IMR-90 (cell line): ENCODE measurements around the gene KRT80. TPM values are rescaled to one million over a fixed set of nuclear protein-coding genes. Genes with fewer than 3 reads are reported as not detected.

Experiments
- ATAC-seq: fragments of 200-7000 bp; cut with Tn5 transposase; 2 replicates; pipeline ENCODE4 v1.9.1; 2020; ENCODE audit warnings: low read depth, mild to moderate bottlenecking, moderate library complexity
- Bru-seq: library from RNA; stranded (reverse); fragments of 400-500 nt; gene quantifications from one replicate; lab custom pipeline; 2021; lab: Mats Ljungman, UMichigan
- BruChase-seq, 2 experiments: library from RNA; stranded (reverse); fragments of 400-500 nt; gene quantifications; one replicate each; lab custom pipeline; 2021; lab: Mats Ljungman, UMichigan
- BruUV-seq: library from RNA; stranded (reverse); fragments of 400-500 nt; replicated peaks from 2 replicates; lab custom pipeline; 2021; lab: Mats Ljungman, UMichigan
- CTCF ChIA-PET: fragments of 300-600 bp; formaldehyde crosslinking; extraction: SDS; loops from one replicate; lab custom pipeline; 2021; ENCODE audit warnings: antibody characterized with exemption; lab: Yijun Ruan, JAX
- POLR2A ChIA-PET: fragments of 300-600 bp; sonication (Branson Sonifier 250); formaldehyde crosslinking; loops from one replicate; lab custom pipeline; 2022; ENCODE audit warnings: antibody characterized with exemption; ENCODE audit not compliant: unreplicated experiment; lab: Charles Lee
- DNase-seq: peaks from one replicate; pipeline ENCODE4 v3.0.0; 2013
- H2AFZ ChIP-seq: replicated peaks from 2 replicates; pipeline ENCODE3; 2013; ENCODE audit warnings: low read length, mild to moderate bottlenecking; ENCODE audit not compliant: poor library complexity
- H2AK5ac ChIP-seq: 2 replicates; pipeline ENCODE4 v1.6.1; 2013; ENCODE audit warnings: low read depth, low read length, inconsistent platforms
- H2AK9ac ChIP-seq: replicated peaks from 2 replicates; pipeline ENCODE3; 2013; ENCODE audit warnings: mild to moderate bottlenecking, low read depth, low read length, moderate library complexity; ENCODE audit not compliant: poor library complexity
- H2BK120ac ChIP-seq: 2 replicates; pipeline ENCODE4 v1.6.1; 2013; ENCODE audit warnings: low read depth, low read length, inconsistent platforms
- H2BK15ac ChIP-seq: 3 replicates; pipeline ENCODE4 v1.6.1; 2013; ENCODE audit warnings: low read depth, low read length, inconsistent platforms
- H2BK20ac ChIP-seq: 2 replicates; pipeline ENCODE4 v1.6.1; 2013; ENCODE audit warnings: low read depth, mild to moderate bottlenecking, inconsistent platforms, low read length, moderate library complexity
- H2BK5ac ChIP-seq: 2 replicates; pipeline ENCODE4 v1.6.1; 2013; ENCODE audit warnings: mild to moderate bottlenecking, low read depth, low read length, inconsistent platforms; ENCODE audit not compliant: poor library complexity, severe bottlenecking
- H3K14ac ChIP-seq: replicated peaks from 2 replicates; pipeline ENCODE4 v1.6.1; 2013; ENCODE audit warnings: low read depth, low read length, inconsistent platforms
- H3K18ac ChIP-seq: 2 replicates; pipeline ENCODE4 v1.6.1; 2013; ENCODE audit warnings: low read depth, low read length, control low read depth
- H3K23ac ChIP-seq: 2 replicates; pipeline ENCODE4 v1.6.1; 2013; ENCODE audit warnings: low read depth, low read length, inconsistent platforms
- H3K27ac ChIP-seq: 2 replicates; pipeline ENCODE4 v1.5.1; 2013; ENCODE audit warnings: mild to moderate bottlenecking, control low read depth, low read length; ENCODE audit not compliant: insufficient read depth
- H3K27me3 ChIP-seq: 2 replicates; pipeline ENCODE4 v1.6.1; 2013; ENCODE audit warnings: low read length; ENCODE audit not compliant: control insufficient read depth, insufficient read depth
- H3K36me3 ChIP-seq: 2 replicates; pipeline ENCODE4 v1.6.1; 2013; ENCODE audit warnings: low read length, mixed read lengths; ENCODE audit not compliant: control insufficient read depth, insufficient read depth
- H3K4ac ChIP-seq: 2 replicates; pipeline ENCODE4 v1.6.1; 2013; ENCODE audit warnings: low read depth, low read length, inconsistent platforms
- H3K4me1 ChIP-seq: 2 replicates; pipeline ENCODE4 v1.6.1; 2013; ENCODE audit warnings: low read length, mixed read lengths; ENCODE audit not compliant: control insufficient read depth, insufficient read depth
- H3K4me2 ChIP-seq: 2 replicates; pipeline ENCODE4 v1.6.1; 2013; ENCODE audit warnings: low read depth, mild to moderate bottlenecking, control low read depth, low read length, moderate library complexity
- H3K4me3 ChIP-seq: 2 replicates; pipeline ENCODE4 v1.5.1; 2013; ENCODE audit warnings: low read depth, mild to moderate bottlenecking, control low read depth, low read length, moderate library complexity; ENCODE audit not compliant: insufficient read depth
- H3K56ac ChIP-seq: 2 replicates; pipeline ENCODE4 v1.6.1; 2013; ENCODE audit warnings: low read length, inconsistent platforms; ENCODE audit not compliant: insufficient read depth; ENCODE audit errors: extremely low read depth
- H3K79me1 ChIP-seq, 2 experiments: 2 replicates each; pipeline ENCODE4 v1.6.1; 2013; ENCODE audit warnings: low read length in 2 of 2, inconsistent platforms in 1 of 2, low read depth in 1 of 2
- H3K9ac ChIP-seq: 2 replicates; pipeline ENCODE4 v1.6.1; 2013; ENCODE audit warnings: low read depth, low read length, control low read depth
- H3K9me1 ChIP-seq: 2 replicates; pipeline ENCODE4 v1.6.1; 2013; ENCODE audit warnings: low read length, inconsistent platforms; ENCODE audit not compliant: insufficient read depth
- H3K9me3 ChIP-seq: 2 replicates; pipeline ENCODE4 v1.6.1; 2013; ENCODE audit warnings: low read length; ENCODE audit not compliant: control insufficient read depth, insufficient read depth
- H4K20me1 ChIP-seq: 2 replicates; pipeline ENCODE4 v1.6.1; 2013; ENCODE audit warnings: low read length, inconsistent platforms; ENCODE audit not compliant: insufficient read depth
- H4K5ac ChIP-seq: 2 replicates; pipeline ENCODE4 v1.6.1; 2013; ENCODE audit warnings: mild to moderate bottlenecking, low read depth, low read length, control low read depth
- H4K8ac ChIP-seq, 2 experiments: 2 replicates each; pipeline ENCODE4 v1.6.1; 2013; ENCODE audit warnings: low read depth in 2 of 2, low read length in 2 of 2, control low read depth in 1 of 2, inconsistent platforms in 1 of 2
- H4K91ac ChIP-seq: 2 replicates; pipeline ENCODE4 v1.6.1; 2013; ENCODE audit warnings: low read depth, low read length, inconsistent platforms; ENCODE audit not compliant: insufficient read depth
- BHLHE40 ChIP-seq: fragments of 150-350 bp; IDR thresholded peaks from 2 replicates; pipeline ENCODE4 v1.6.1; 2016; ENCODE audit warnings: mild to moderate bottlenecking, low read depth, low read length
- CTCF ChIP-seq: conservative IDR thresholded peaks from 2 replicates; pipeline ENCODE4 v1.5.1; 2012; ENCODE audit warnings: mild to moderate bottlenecking, low read depth, low read length, improper control_type of control experiment
- FOS ChIP-seq: fragments of 150-350 bp; IDR thresholded peaks from 2 replicates; pipeline ENCODE4 v1.6.1; 2016; ENCODE audit warnings: low read depth, low read length
- MAZ ChIP-seq: IDR thresholded peaks from 2 replicates; pipeline ENCODE4 v1.6.1; 2012; ENCODE audit warnings: low read depth, mild to moderate bottlenecking, low read length, improper control_type of control experiment, moderate library complexity, borderline replicate concordance
- NFE2L2 ChIP-seq: fragments of 150-350 bp; IDR thresholded peaks from 2 replicates; pipeline ENCODE4 v1.6.1; 2016; ENCODE audit warnings: low read depth, mild to moderate bottlenecking, low read length
- RCOR1 ChIP-seq: IDR thresholded peaks from 2 replicates; pipeline ENCODE4 v1.6.1; 2012; ENCODE audit warnings: mild to moderate bottlenecking, low read length, improper control_type of control experiment; ENCODE audit not compliant: insufficient replicate concordance
- SMC3 ChIP-seq: fragments of 150-350 bp; IDR thresholded peaks from 2 replicates; pipeline ENCODE4 v1.6.1; 2016; ENCODE audit warnings: low read depth, mild to moderate bottlenecking, antibody characterized with exemption, low read length, moderate library complexity
- USF2 ChIP-seq: fragments of 150-350 bp; IDR thresholded peaks from 2 replicates; pipeline ENCODE4 v1.6.1; 2017; ENCODE audit warnings: mild to moderate bottlenecking, antibody characterized with exemption, low read length, low read depth
- WGBS, 2 experiments: methylation state at CpG; one replicate each; pipeline versions ENCODE4 v1.1.5 to v1.1.7; 2013; ENCODE audit warnings: missing lambda C conversion rate in 2 of 2; ENCODE audit not compliant: insufficient read length in 1 of 2; ENCODE audit errors: extremely low coverage in 2 of 2; 5-methylcytosine and 5-hydroxymethylcytosine counted together
- dilution Hi-C: fragments of 300-500 bp; cut with HindIII; formaldehyde crosslinking; loops from one replicate; pipeline ENCODE4 v1.14.3; 2018; ENCODE audit warnings: low sequenced_read_pairs; ENCODE audit not compliant: unreplicated experiment
- in situ Hi-C: fragments of 300-500 bp; cut with MboI; formaldehyde crosslinking; loops from 3 replicates; pipeline ENCODE4 v1.14.3; 2019; ENCODE audit warnings: low sequenced_read_pairs, inconsistent platforms, mixed read lengths
- intact Hi-C: fragments of 100-400 bp; cut with micrococcal nuclease; formaldehyde crosslinking; loops from 2 replicates; pipeline ENCODE4 v1.10.0; 2022
- long read RNA-seq: library from polyadenylated mRNA; unstranded; transcript quantifications from one replicate; pipeline ENCODE4 v2.0.0, GENCODE V29; 2021; ENCODE audit not compliant: unreplicated experiment
- polyA plus RNA-seq, 3 experiments: library from polyadenylated mRNA; depleted of rRNA; stranded (reverse); fragments of >200 nt; gene quantifications; 2 replicates each; pipeline ENCODE4 v1.2.3, GENCODE V29; 2012; ENCODE audit warnings: low replicate concordance in 1 of 3
- total RNA-seq: library from RNA; depleted of rRNA; stranded (reverse); fragments of >200 nt; gene quantifications from 2 replicates; pipeline ENCODE4 v1.2.3, GENCODE V29; 2012; rRNA removed

The KRT80 gene
- total RNA-seq: 0.54 and 0.56 TPM in 2 replicates
- 3.4 TPM in 2 replicates for polyA plus RNA-seq (2012; rRNA removed)
- 1.2 and 2.4 TPM in 2 replicates for polyA plus RNA-seq (2012; cell fraction: cytosol; rRNA removed)
- 14.7 and 18.0 TPM in 2 replicates for polyA plus RNA-seq (2012; cell fraction: nucleus; rRNA removed; ENCODE audit: low replicate concordance)
- percentile 35 among the genes with signal in this experiment for Bru-seq, nascent RNA
- percentile 31 among the genes with signal in this experiment for BruChase-seq, experiment 1, labeled RNA remaining after a 6-hour chase
- percentile 30 among the genes with signal in this experiment for BruChase-seq, experiment 2, labeled RNA remaining after a 2-hour chase
- long read RNA-seq: 0 reads

- Histone ChIP-seq H4K5ac (peak within 1 kb of the TSS; percentile 93), H2BK15ac (peak within 1 kb of the TSS; percentile 93), H3K18ac (peak within 1 kb of the TSS; percentile 87), H3K27me3 (no peaks in the 10 kb centered on the region), H4K20me1 (no peaks in the 10 kb centered on the region), H2AK9ac (peak within 1 kb of the TSS; percentile 97), H3K27ac (peak within 1 kb of the TSS; percentile 90), H3K4ac (peak within 1 kb of the TSS; percentile 99), H3K56ac (peak within 1 kb of the TSS; percentile 88), H3K9me1 (peaks cover 60% of the 10 kb centered on the region), H3K9ac (peak within 1 kb of the TSS; percentile 18; the same call in 1 of the 2 replicates), H3K4me3 (no peak within 1 kb of the TSS), H2BK20ac (peak within 1 kb of the TSS; percentile 100), H4K91ac (peak within 1 kb of the TSS; percentile 100), H4K8ac (peak within 1 kb of the TSS; percentile 91 to 97), H3K4me1 (peaks cover 60% of the 10 kb centered on the region), H2BK120ac (peak within 1 kb of the TSS; percentile 100), H3K36me3 (no peaks in the 10 kb centered on the region), H3K14ac (peak within 1 kb of the TSS; percentile 95), H3K79me1 (peaks cover 0 to 41% of the 10 kb centered on the region in 2 experiments; a peak in 2 of 4 replicates), H3K4me2 (0 out of 2 replicates have a peak within 1 kb of the TSS, but pooled peaks have one; percentile 18), H2AFZ (peak within 1 kb of the TSS; percentile 69), H2BK5ac (peak within 1 kb of the TSS; percentile 99), H2AK5ac (peak within 1 kb of the TSS; percentile 100), H3K9me3 (no peaks in the 10 kb centered on the region), H3K23ac (peak within 1 kb of the TSS; percentile 96)
- DNase-seq (peak; percentile 99), ATAC-seq (peak; percentile 85)
- in situ Hi-C loops: no loop called here
- POLR2A ChIA-PET: no interaction called here
- no peak for TF ChIP-seq SMC3
- peak; percentile 46; the same call in 1 of the 2 replicates for TF ChIP-seq USF2
- TF ChIP-seq FOS: peak; percentile 90
- TF ChIP-seq NFE2L2: no peak
- peak; percentile 44 for TF ChIP-seq BHLHE40
- TF ChIP-seq MAZ: peak; percentile 91; the same call in 1 of the 2 replicates
- no peak for TF ChIP-seq RCOR1
- no peak for TF ChIP-seq CTCF
- no TSS peak for BruUV-seq
- dilution Hi-C loops: no loop called here
- WGBS, 2 experiments: 88% methylated on average over 8 of the region's 20 CpGs; no CpG with 5 or more reads in 1 of the 2 experiments
- CTCF ChIA-PET: interaction anchor here (0.6 to 1.5 kb wide), 3 partner anchors 22 to 167 kb away, joined by 3 read pairs; no protein-coding TSS in a partner anchor
- intact Hi-C loops: no loop called here
Measured at GRCh38 chr12:52191841-52192791, at the start of gene KRT80. KRT80 (minus strand) TSS chr12:52192014; CDS start chr12:52191902, 112 bp downstream.
